Suppressor macrophage treated with lipopolysaccharide for 4 hours (primary cell): Measurements from ENCODE around the gene ALG13.
"Not testable (repeated sequence)": the region's sequence is repeated elsewhere in the genome, so short reads cannot be mapped to it uniquely, and the experiment has no call there.

ENCODE experiments used
- DNase-seq: peaks from one replicate; pipeline ENCODE4 v3.0.0-alpha.2; 2020

Gene ALG13

GRCh38 chrX:111761578-111762135 lies 80.7 kb downstream of the ALG13 start:
- no peak for DNase-seq

- DNase-seq = no peak
Observed at GRCh38 chrX:111778591-111778990, 97.6 kb downstream of the ALG13 start.

- peak; percentile 66 for DNase-seq
Observed at GRCh38 chrX:111779582-111779981, 98.6 kb downstream of the ALG13 start.

- DNase-seq = no peak
Observed at GRCh38 chrX:111784667-111785066, 103.7 kb downstream of the ALG13 start.

- DNase-seq = not testable (repeated sequence)
Observed at GRCh38 chrX:111790054-111790453, 109.1 kb downstream of the ALG13 start.
